Lower leg skin (tissue), 3 donors: Measurements from ENCODE around the gene NMT1.

ENCODE experiments used
- CTCF ChIP-seq, 3 donors: fragments of 450-650 bp; IDR thresholded peaks; one replicate each; pipeline ENCODE4 v1.5.1; 2016; ENCODE audit warnings: antibody characterized with exemption in 3 of 3, mild to moderate bottlenecking in 3 of 3, moderate library complexity in 2 of 3
- POLR2A ChIP-seq, 2 donors: fragments of 450-650 bp; IDR thresholded peaks; one replicate each; pipeline ENCODE4 v1.6.1; 2016 to 2017; ENCODE audit warnings: antibody characterized with exemption in 2 of 2, mild to moderate bottlenecking in 1 of 2, moderate library complexity in 1 of 2

- no peak for TF ChIP-seq CTCF (IDR thresholded peaks at IDR 0.05)
- no peak for TF ChIP-seq POLR2A (IDR thresholded peaks at IDR 0.05)
Measured at GRCh38 chr17:45118691-45119090, 57.6 kb downstream of the NMT1 start.
